Nucleus accumbens (tissue), 56 donors: ENCODE data around the gene GPR37.
A peak's percentile ranks its signal among the peaks of the same experiment; 100 is the strongest.

Source experiments
- DNase-seq, 56 donors: peaks; one replicate each; lab custom pipeline; 2025; lab: John Stamatoyannopoulos, UW

GPR37 gene, protein sequence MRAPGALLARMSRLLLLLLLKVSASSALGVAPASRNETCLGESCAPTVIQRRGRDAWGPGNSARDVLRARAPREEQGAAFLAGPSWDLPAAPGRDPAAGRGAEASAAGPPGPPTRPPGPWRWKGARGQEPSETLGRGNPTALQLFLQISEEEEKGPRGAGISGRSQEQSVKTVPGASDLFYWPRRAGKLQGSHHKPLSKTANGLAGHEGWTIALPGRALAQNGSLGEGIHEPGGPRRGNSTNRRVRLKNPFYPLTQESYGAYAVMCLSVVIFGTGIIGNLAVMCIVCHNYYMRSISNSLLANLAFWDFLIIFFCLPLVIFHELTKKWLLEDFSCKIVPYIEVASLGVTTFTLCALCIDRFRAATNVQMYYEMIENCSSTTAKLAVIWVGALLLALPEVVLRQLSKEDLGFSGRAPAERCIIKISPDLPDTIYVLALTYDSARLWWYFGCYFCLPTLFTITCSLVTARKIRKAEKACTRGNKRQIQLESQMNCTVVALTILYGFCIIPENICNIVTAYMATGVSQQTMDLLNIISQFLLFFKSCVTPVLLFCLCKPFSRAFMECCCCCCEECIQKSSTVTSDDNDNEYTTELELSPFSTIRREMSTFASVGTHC

GRCh38 chr7:124765401-124766352 is at the start of gene GPR37:
GPR37 (minus strand) TSS chr7:124765792; CDS start chr7:124764976, 816 bp downstream.
- peak in 55 of 56 donors; percentile 35 to 94 (median 85) for DNase-seq

GRCh38 chr7:124813994-124814798 is 48.6 kb upstream of the GPR37 start:
- DNase-seq = no peak

- no peak for DNase-seq
These were observed 47.2 kb upstream of the GPR37 start for GRCh38 chr7:124812764-124813163.

GRCh38 chr7:124811341-124811740 is 45.7 kb upstream of the GPR37 start:
- DNase-seq = no peak

- DNase-seq = no peak
These were observed 45.0 kb upstream of the GPR37 start for GRCh38 chr7:124810605-124811004.

GRCh38 chr7:124808206-124808605 is 42.6 kb upstream of the GPR37 start:
- no peak for DNase-seq

DNA sequence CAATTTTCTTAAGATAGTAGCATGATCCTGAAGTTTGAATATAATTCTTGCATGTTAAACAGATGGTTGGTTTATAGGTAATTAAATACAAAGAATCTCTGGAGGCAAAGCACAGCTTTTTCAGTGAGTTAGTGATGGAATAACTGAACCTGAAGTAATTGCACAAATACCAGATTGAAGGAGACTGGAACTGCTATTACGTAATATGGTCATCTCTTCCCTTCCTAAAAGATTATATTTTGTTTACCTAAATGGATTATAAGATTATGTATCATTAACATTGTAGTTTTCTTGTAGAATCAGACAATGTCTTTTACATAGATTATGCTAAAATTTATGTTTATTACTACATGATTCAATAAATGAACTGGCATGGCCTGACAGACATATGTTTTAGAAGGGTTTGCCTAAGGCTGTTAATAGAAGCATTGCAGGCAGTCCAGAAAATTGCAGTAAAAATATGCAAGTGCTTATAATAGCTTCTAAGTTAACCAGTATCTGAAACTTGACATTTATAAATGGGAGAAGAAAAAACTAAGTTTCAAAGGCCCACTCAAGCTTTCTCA is 35.8 kb upstream of the GPR37 start:
- no peak for DNase-seq

- DNase-seq = no peak
These were observed 34.8 kb upstream of the GPR37 start for GRCh38 chr7:124800386-124800785.

- DNase-seq = no peak
These were observed 33.9 kb upstream of the GPR37 start for GRCh38 chr7:124799448-124799847.

GRCh38 chr7:124796771-124797170 is 31.2 kb upstream of the GPR37 start:
- DNase-seq = no peak

DNA sequence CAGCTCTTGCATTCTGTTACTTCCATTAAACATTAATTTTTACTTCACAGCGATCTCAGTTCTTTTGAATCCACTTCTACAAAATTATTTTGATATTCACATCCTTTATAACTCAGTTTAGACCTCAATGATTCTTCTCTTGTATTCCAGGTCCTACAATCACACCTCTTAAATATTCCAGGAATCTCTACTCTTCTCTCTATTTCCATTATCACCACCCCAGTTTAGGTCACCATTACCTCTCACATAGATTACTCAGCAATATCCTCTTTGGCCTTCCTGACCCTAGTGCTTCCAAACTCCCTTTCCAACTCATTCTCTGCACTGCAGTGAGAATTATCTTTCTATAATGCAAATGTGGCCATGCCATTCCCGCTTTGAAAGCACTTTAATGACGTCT is 27.1 kb upstream of the GPR37 start:
- DNase-seq = no peak

GRCh38 chr7:124792002-124792401 is 26.4 kb upstream of the GPR37 start:
- DNase-seq = no peak

DNA sequence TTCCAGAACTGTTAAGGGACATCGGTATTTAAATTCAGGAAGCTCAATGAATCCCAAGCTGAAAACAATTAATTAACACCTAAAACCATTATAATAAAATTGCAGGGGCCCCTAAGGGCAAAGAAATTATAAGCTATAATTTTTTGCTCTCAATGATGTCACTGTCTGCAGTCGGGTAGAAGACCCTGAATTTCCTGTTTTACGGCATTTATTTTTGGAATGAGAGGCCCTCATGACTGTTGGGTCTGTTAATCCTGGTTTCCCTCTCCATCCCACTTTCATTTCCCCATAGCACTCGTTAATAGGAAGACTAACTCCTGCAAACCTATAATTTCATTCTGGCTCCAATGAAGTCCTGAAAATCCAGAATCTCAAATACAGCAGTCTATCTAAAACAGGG is 25.8 kb upstream of the GPR37 start:
- no peak for DNase-seq

DNA sequence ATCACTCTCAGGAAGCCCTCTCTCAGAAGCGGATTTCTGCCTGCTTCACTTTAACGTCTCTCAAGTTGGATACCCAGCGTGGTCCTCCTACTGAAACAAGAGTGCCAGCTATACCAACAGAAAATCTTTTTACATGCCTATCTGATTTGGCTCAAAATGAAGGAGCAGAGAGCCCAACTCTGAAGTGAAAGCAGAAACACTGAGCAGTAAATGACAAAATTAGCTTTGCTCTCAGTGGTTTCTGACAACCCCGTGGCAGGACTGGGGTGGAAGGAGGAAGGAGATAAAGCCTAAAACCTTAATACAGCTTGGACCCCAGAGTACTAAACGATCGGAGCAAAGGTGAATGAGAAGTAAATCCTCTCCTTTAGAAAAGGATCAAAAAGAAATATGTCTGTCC is 25.1 kb upstream of the GPR37 start:
- no peak for DNase-seq

GRCh38 chr7:124785994-124786393 is 20.4 kb upstream of the GPR37 start:
- DNase-seq = no peak

- peak in 40 of 56 donors; percentile 5 to 76 (median 48) for DNase-seq
These were observed 19.6 kb upstream of the GPR37 start for GRCh38 chr7:124784879-124785818.

GRCh38 chr7:124783271-124783670 is 17.7 kb upstream of the GPR37 start:
- DNase-seq = no peak

GRCh38 chr7:124781907-124782734 is 16.5 kb upstream of the GPR37 start:
- no peak for DNase-seq
